22Rv1 (cell line): ENCODE measurements around the gene LRRC63.

ENCODE experiments used
- CTCF ChIP-seq: fragments of 450-650 bp; IDR thresholded peaks from 2 replicates; pipeline ENCODE4 v1.5.1; 2017; ENCODE audit warnings: mild to moderate bottlenecking
- ZFX ChIP-seq: fragments of 450-650 bp; IDR thresholded peaks from 2 replicates; pipeline ENCODE4 v1.6.1; 2017; ENCODE audit warnings: antibody characterized with exemption, borderline replicate concordance

- TF ChIP-seq CTCF (no peak), ZFX (no peak)
Measured at GRCh38 chr13:46232281-46232680, 20.6 kb downstream of the LRRC63 start.
